Heart left ventricle (tissue), 13 donors: ENCODE data around the gene HRH4.

Experiments used
- POLR2A ChIP-seq, 2 donors: fragments of 450-650 bp; IDR thresholded peaks; one replicate each; pipeline ENCODE4 v1.6.1; 2017; ENCODE audit warnings: antibody characterized with exemption in 2 of 2, mild to moderate bottlenecking in 2 of 2, moderate library complexity in 2 of 2
- TF ChIP-seq, protein P1 (sequence below), 12 donors: fragments of 200-600 bp; sonication (generic) in 4 of 12; IDR thresholded peaks; one replicate each; pipeline versions ENCODE4 v1.5.0 to v1.8.0; 2018 to 2022; ENCODE audit warnings: antibody characterized with exemption in 12 of 12, mild to moderate bottlenecking in 5 of 12
- donor health status: ischemic (EF 13 %, LVEDD 7.1; RV severe dilation, severe dysfunction).
- donor health status: DM: no; HTN: yes; CAD: no.
- donor health status: DM: no; HTN: no; CAD: no.
- donor health status: ischemic (EF 25% LVEDD 6.9; RV normal size, moderate dysfunction).
- donor health status: ischemic (EF 25% LVEDD 5.7; RV mildly dilated, moderate dysfunction).
- donor health status: ischemic (EF 35%, LVEDD 5.7; RV mildly dilated, moderate dysfunction).
- donor health status: nonischemic (EF 11% LVEDD 7.7; RV severe dilation, severe dysfunction).
- donor health status: DM: yes; HTN: yes; CAD: no.
- donor health status: PGD.
- donor health status: ischemic (EF 29% LVEDD 5.4; RV normal size, mild dysfunction).
- donor health status: nonischemic (EF 23%, LVEDD 6.1; RV moderate dilation, normal function).

DNA sequence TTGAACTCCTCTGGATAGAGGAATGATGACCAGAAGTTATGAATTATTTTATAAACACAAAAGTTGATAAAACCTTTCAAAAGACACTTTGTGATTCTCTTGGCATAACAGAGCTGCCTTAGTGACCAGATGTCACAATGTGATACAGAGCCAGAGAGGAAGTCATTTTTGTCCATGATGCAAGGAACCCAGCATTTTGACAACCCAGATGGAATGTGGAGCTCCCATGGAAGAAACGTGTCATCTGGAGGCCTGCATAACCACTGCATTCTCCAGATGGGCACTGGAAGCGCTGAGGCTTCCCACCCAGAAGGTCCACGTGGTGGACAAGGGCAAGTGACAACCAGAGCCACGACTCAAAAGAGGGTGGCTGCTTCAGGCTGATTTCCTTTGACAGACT lies 30.1 kb downstream of the HRH4 start:
- TF ChIP-seq, protein P1, sequence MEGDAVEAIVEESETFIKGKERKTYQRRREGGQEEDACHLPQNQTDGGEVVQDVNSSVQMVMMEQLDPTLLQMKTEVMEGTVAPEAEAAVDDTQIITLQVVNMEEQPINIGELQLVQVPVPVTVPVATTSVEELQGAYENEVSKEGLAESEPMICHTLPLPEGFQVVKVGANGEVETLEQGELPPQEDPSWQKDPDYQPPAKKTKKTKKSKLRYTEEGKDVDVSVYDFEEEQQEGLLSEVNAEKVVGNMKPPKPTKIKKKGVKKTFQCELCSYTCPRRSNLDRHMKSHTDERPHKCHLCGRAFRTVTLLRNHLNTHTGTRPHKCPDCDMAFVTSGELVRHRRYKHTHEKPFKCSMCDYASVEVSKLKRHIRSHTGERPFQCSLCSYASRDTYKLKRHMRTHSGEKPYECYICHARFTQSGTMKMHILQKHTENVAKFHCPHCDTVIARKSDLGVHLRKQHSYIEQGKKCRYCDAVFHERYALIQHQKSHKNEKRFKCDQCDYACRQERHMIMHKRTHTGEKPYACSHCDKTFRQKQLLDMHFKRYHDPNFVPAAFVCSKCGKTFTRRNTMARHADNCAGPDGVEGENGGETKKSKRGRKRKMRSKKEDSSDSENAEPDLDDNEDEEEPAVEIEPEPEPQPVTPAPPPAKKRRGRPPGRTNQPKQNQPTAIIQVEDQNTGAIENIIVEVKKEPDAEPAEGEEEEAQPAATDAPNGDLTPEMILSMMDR (IDR thresholded peaks at IDR 0.05), result no peak
- TF ChIP-seq POLR2A (IDR thresholded peaks at IDR 0.05), result no peak
